Karpas-422 (cell line): ENCODE data around the gene MAP4. TPM values are rescaled to one million over a fixed set of nuclear protein-coding genes. Genes with fewer than 3 reads are reported as not detected.

Experiments used
- DNase-seq: peaks from one replicate; pipeline ENCODE4 v3.0.0-alpha.2; 2015
- H2AFZ ChIP-seq: fragments of 200-600 bp; sonication (generic); 2 replicates; pipeline ENCODE4 v1.6.1; 2014; ENCODE audit warnings: antibody characterized with exemption, low read length, mixed read lengths
- H3K27ac ChIP-seq: fragments of 200-600 bp; sonication (generic); 2 replicates; pipeline ENCODE4 v1.5.1; 2014; ENCODE audit warnings: mild to moderate bottlenecking, low read length, moderate library complexity
- H3K27me3 ChIP-seq: fragments of 200-600 bp; sonication (generic); 2 replicates; pipeline ENCODE4 v1.6.1; 2014; ENCODE audit warnings: low read length, mixed read lengths
- H3K36me3 ChIP-seq: fragments of 200-600 bp; sonication (generic); 2 replicates; pipeline ENCODE4 v1.6.1; 2014; ENCODE audit warnings: low read length, mixed read lengths; ENCODE audit not compliant: insufficient read depth
- H3K4me1 ChIP-seq: fragments of 200-600 bp; sonication (generic); 2 replicates; pipeline ENCODE4 v1.6.1; 2014; ENCODE audit warnings: mild to moderate bottlenecking, low read length, mixed read lengths
- H3K4me2 ChIP-seq: fragments of 200-600 bp; sonication (generic); 2 replicates; pipeline ENCODE4 v1.6.1; 2014; ENCODE audit warnings: low read length, low read depth, mild to moderate bottlenecking; ENCODE audit not compliant: poor library complexity, severe bottlenecking
- H3K4me3 ChIP-seq: fragments of 200-600 bp; sonication (generic); 2 replicates; pipeline ENCODE4 v1.5.1; 2014; ENCODE audit warnings: mild to moderate bottlenecking, antibody characterized with exemption, low read length, mixed read lengths
- H3K79me2 ChIP-seq: fragments of 200-600 bp; sonication (generic); 2 replicates; pipeline ENCODE4 v1.6.1; 2014; ENCODE audit warnings: mild to moderate bottlenecking, low read length, mixed read lengths
- H3K9ac ChIP-seq: fragments of 200-600 bp; sonication (generic); 2 replicates; pipeline ENCODE4 v1.6.0; 2014; ENCODE audit warnings: low read length
- H3K9me2 ChIP-seq: fragments of 200-600 bp; sonication (generic), shearing (Covaris generic); replicated peaks from 2 replicates; pipeline ENCODE4 v1.6.0; 2014; ENCODE audit warnings: mild to moderate bottlenecking, low read length, moderate library complexity; ENCODE audit not compliant: insufficient read depth
- H3K9me3 ChIP-seq: fragments of 300-700, 200-600 bp; sonication (generic); 2 replicates; pipeline ENCODE4 v1.6.1; 2014; ENCODE audit warnings: low read length, mixed read lengths
- H4K20me1 ChIP-seq: fragments of 200-600 bp; sonication (generic); 2 replicates; pipeline ENCODE4 v1.6.1; 2014; ENCODE audit warnings: mild to moderate bottlenecking, antibody characterized with exemption, low read length, low read depth; ENCODE audit not compliant: insufficient read depth
- total RNA-seq: library from RNA; depleted of rRNA; stranded (reverse); fragments of >200 nt; shearing (Covaris generic); gene quantifications from 2 replicates; pipeline ENCODE4 v1.2.3, GENCODE V29; 2014; ENCODE audit warnings: low replicate concordance

The MAP4 gene
- total RNA-seq, 1 experiment from 2014 or later: 45.6 TPM

- Histone ChIP-seq H3K9me2 (no peaks in the 10 kb centered on the region), H2AFZ (no peak overlapping the region), H4K20me1 (peaks cover 5% of the 10 kb centered on the region; the same call in 1 of the 2 replicates), H3K4me3 (no peak overlapping the region), H3K4me1 (no peaks in the 10 kb centered on the region), H3K27me3 (no peaks in the 10 kb centered on the region), H3K9ac (no peak overlapping the region), H3K4me2 (no peak overlapping the region), H3K36me3 (peaks cover 10% of the 10 kb centered on the region), H3K9me3 (no peaks in the 10 kb centered on the region), H3K27ac (no peak overlapping the region), H3K79me2 (no peaks in the 10 kb centered on the region)
- peak; percentile 66 for DNase-seq
Observed at GRCh38 chr3:47849699-47850563, 166.3 kb downstream of the MAP4 start.

GRCh38 chr3:47849186-47849698 is 167.0 kb downstream of the MAP4 start:
- Histone ChIP-seq H3K27ac (no peak overlapping the region), H3K9me2 (no peaks in the 10 kb centered on the region), H3K4me1 (no peaks in the 10 kb centered on the region), H2AFZ (no peak overlapping the region), H4K20me1 (peaks cover 5% of the 10 kb centered on the region; the same call in 1 of the 2 replicates), H3K27me3 (no peaks in the 10 kb centered on the region), H3K9ac (no peak overlapping the region), H3K9me3 (no peaks in the 10 kb centered on the region), H3K79me2 (no peaks in the 10 kb centered on the region), H3K36me3 (peaks cover 16% of the 10 kb centered on the region), H3K4me2 (no peak overlapping the region), H3K4me3 (no peak overlapping the region)
- DNase-seq: no peak

- no peaks in the 10 kb centered on the region for H3K9me3 ChIP-seq
- H3K9me2 ChIP-seq: no peaks in the 10 kb centered on the region
- H2AFZ ChIP-seq: no peak overlapping the region
- H3K27ac ChIP-seq: no peak overlapping the region
- 0 out of 2 replicates have a peak, but pooled peaks cover 5% of the 10 kb centered on the region for H3K79me2 ChIP-seq
- H3K27me3 ChIP-seq: no peaks in the 10 kb centered on the region
- DNase-seq: no peak
- no peak overlapping the region for H3K9ac ChIP-seq
- no peaks in the 10 kb centered on the region for H3K4me1 ChIP-seq
- no peak overlapping the region for H3K4me3 ChIP-seq
- peaks cover 5% of the 10 kb centered on the region; the same call in 1 of the 2 replicates for H4K20me1 ChIP-seq
- H3K4me2 ChIP-seq: no peak overlapping the region
- peaks cover 22% of the 10 kb centered on the region for H3K36me3 ChIP-seq
Observed at GRCh38 chr3:47848599-47849117, 167.6 kb downstream of the MAP4 start.

DNA sequence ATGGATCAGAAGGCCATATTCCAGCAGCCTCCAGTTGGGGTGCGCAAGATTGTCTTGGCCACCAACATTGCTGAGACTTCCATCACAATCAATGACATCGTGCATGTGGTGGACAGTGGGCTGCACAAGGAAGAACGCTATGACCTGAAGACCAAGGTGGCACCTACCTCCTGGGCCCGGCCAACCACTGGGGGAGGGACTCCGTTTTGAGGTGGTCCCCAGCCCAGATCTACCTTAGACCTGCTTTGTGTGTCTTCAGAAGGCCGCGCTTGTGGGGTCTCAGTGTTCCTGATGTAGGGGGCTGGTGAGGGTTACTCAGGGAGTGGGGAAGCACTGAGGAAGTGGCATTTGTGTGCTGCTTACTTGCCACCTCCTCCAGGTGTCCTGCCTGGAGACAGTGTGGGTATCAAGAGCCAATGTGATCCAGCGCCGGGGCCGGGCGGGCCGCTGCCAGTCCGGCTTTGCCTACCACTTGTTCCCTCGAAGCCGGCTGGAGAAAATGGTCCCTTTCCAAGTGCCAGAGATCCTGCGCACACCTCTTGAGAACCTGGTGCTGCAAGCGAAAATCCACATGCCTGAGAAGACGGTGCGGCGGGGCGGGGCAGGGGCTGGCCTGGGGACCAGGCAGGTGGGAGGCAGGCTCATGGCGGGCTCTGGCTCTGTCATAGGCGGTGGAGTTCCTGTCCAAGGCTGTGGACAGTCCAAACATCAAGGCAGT is 168.3 kb downstream of the MAP4 start:
- DNase-seq: no peak
- no peaks in the 10 kb centered on the region for H3K27me3 ChIP-seq
- no peaks in the 10 kb centered on the region for H3K9me2 ChIP-seq
- H3K4me2 ChIP-seq: no peak overlapping the region
- H2AFZ ChIP-seq: no peak overlapping the region
- no peak overlapping the region for H3K9ac ChIP-seq
- H3K9me3 ChIP-seq: no peaks in the 10 kb centered on the region
- H4K20me1 ChIP-seq: peaks cover 6% of the 10 kb centered on the region; the same call in 1 of the 2 replicates
- peaks cover 26% of the 10 kb centered on the region for H3K36me3 ChIP-seq
- no peak overlapping the region for H3K27ac ChIP-seq
- no peaks in the 10 kb centered on the region for H3K4me1 ChIP-seq
- peaks cover 10% of the 10 kb centered on the region; the same call in 1 of the 2 replicates for H3K79me2 ChIP-seq
- H3K4me3 ChIP-seq: no peak overlapping the region

DNA sequence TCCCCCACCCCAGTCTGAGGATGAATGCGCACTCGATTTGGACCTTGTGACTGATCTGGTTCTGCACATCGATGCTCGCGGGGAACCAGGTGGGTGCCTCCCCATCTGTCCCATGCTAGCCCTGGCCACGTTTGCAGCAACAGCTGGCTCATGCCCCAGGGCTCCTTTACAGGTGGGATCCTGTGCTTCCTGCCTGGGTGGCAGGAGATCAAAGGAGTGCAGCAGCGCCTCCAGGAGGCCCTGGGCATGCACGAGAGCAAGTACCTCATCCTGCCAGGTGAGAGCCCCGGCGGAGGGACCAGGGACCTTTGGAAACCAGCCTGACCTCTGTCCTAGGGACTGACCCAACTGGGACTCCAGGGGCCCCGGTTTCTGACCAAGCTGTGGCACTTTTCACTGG is 169.0 kb downstream of the MAP4 start:
- Histone ChIP-seq H3K9me3 (no peaks in the 10 kb centered on the region), H3K9ac (no peak overlapping the region), H3K9me2 (no peaks in the 10 kb centered on the region), H2AFZ (no peak overlapping the region), H3K36me3 (peaks cover 31% of the 10 kb centered on the region), H3K27ac (no peak overlapping the region), H3K4me1 (no peaks in the 10 kb centered on the region), H3K4me3 (no peak overlapping the region), H3K79me2 (peaks cover 10% of the 10 kb centered on the region; the same call in 1 of the 2 replicates), H4K20me1 (peaks cover 10% of the 10 kb centered on the region; the same call in 1 of the 2 replicates), H3K4me2 (no peak overlapping the region), H3K27me3 (no peaks in the 10 kb centered on the region)
- DNase-seq: no peak

DNA sequence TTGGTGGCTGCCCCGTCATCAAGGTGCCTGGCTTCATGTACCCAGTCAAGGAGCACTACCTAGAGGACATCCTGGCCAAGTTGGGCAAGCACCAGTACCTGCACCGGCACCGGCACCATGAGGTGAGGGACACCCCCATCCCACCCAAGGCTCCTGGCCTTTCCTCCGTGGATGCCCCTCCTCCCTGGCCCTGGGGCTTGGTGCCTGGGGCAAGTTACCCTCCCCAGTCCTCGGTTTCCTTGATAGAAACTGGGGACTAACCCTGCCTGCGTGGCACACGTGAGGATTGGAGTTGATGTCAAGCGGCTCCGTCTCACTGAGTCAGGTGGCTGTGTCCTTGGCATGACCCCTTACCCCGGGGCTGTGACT is 169.4 kb downstream of the MAP4 start:
- Histone ChIP-seq H2AFZ (no peak overlapping the region), H4K20me1 (peaks cover 10% of the 10 kb centered on the region; the same call in 1 of the 2 replicates), H3K27me3 (no peaks in the 10 kb centered on the region), H3K9me2 (no peaks in the 10 kb centered on the region), H3K36me3 (peaks cover 31% of the 10 kb centered on the region), H3K9ac (no peak overlapping the region), H3K4me3 (no peak overlapping the region), H3K79me2 (peaks cover 10% of the 10 kb centered on the region; the same call in 1 of the 2 replicates), H3K27ac (no peak overlapping the region), H3K9me3 (no peaks in the 10 kb centered on the region), H3K4me1 (no peaks in the 10 kb centered on the region), H3K4me2 (no peak overlapping the region)
- no peak for DNase-seq

DNA sequence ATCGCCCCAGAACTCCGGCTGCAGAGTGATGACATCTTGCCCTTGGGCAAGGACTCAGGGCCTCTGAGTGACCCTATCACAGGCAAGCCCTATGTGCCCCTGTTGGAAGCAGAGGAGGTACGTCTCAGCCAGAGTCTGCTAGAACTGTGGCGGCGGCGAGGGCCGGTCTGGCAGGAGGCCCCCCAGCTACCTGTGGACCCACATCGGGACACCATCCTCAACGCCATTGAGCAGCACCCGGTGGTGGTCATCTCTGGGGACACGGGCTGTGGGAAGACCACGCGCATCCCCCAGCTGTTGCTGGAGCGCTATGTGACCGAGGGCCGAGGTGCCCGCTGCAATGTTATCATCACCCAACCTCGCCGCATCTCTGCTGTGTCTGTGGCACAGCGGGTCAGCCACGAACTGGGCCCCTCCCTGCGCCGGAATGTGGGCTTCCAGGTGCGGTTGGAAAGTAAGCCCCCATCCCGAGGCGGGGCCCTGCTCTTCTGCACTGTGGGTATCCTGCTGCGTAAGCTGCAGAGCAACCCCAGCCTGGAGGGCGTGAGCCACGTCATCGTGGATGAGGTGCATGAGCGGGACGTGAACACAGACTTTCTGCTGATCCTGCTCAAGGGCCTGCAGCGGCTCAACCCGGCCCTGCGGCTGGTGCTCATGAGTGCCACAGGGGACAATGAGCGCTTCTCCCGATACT is 169.9 kb downstream of the MAP4 start:
- Histone ChIP-seq H3K79me2 (peaks cover 10% of the 10 kb centered on the region; the same call in 1 of the 2 replicates), H3K4me2 (no peak overlapping the region), H3K4me3 (no peak overlapping the region), H2AFZ (no peak overlapping the region), H3K9ac (no peak overlapping the region), H4K20me1 (peaks cover 10% of the 10 kb centered on the region; the same call in 1 of the 2 replicates), H3K9me2 (no peaks in the 10 kb centered on the region), H3K27me3 (no peaks in the 10 kb centered on the region), H3K4me1 (no peaks in the 10 kb centered on the region), H3K36me3 (peaks cover 31% of the 10 kb centered on the region), H3K9me3 (no peaks in the 10 kb centered on the region), H3K27ac (no peak overlapping the region)
- DNase-seq: no peak
